HG03175 (cell line): Measurements from ENCODE around the gene GALNT2.

Experiments
- ATAC-seq: cut with Tn5 transposase; IDR thresholded peaks from one replicate; pipeline ENCODE4 v1.9.1; 2021; ENCODE audit warnings: mild to moderate bottlenecking, moderate library complexity; ENCODE audit not compliant: unreplicated experiment

Gene GALNT2

DNA sequence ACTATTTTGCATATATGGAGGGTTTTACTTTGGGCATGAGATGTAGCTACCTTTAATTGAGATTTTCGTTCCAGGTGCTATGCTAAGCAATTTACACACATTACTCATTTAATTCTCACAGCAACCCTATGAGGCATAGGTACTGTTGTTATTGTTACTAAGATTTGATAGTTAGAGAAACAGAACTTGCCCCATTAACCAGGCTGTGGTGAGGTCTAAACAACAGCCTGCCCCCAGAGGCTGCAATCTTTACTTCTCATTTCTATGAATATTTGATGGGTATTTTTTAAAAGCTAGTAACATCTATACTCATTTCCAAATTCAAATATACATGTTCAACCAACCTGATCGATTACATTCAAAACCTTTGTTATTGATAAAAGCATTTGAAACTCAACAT lies 155.6 kb downstream of the GALNT2 start:
- ATAC-seq = peak; percentile 43

GRCh38 chr1:230224101-230224960 lies 157.3 kb downstream of the GALNT2 start:
- no peak for ATAC-seq

DNA sequence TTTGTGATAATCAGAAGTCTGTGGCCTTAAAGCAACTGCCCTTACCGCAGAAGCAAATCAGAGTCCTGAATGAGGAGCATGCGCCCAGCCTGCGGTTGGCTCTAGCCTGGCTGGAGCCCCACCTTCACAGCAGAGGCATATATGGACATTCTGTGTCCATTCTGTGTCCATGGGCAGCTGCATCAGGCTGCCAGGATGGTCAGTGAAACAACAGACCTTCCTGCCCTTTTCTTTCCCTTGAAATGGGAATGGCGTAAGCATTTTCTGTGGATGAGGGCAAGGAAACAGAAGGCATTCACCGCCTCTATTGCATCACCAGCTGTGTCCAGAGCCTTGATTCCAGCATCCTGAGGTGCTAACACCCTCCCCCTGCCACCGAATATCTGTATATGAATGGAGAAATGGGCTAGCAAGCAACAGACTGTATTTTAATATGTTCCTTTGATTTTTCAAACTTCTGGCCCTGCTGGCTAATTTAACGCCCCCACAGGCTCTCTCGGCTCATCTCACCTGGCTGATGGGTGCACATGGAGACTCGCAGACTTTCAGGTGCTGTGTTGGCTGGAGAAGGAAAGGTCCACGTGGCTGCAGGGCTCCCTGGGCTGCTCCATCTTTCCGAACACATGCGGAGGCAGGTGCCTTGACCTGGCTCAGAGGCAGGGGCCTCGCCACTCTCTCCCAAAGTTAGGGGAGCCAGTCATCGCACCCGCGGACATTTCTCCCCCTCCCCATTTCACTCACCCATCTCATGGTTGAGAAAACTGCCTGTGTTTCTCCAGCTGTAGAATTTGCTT lies 159.2 kb downstream of the GALNT2 start:
- no peak for ATAC-seq

DNA sequence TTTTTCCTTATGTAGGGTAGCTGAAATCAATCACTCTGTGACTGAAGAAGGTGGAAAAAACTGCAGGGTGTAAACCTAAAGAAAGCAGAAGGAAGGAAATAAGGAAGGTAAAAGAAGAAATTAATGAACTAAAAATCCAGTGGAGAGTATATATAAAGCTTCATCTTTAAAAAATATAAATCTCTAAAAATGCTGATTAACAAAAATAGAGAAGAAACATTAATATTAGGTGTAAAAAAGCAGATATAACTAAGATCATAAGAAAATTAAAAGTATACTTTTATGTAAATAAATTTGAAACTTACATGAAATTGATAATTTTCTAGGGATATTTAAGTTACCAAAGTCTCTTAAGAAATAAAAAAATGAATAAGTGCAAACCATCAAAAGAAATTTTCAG lies 159.8 kb downstream of the GALNT2 start:
- no peak for ATAC-seq

GRCh38 chr1:230228236-230228897 lies 161.3 kb downstream of the GALNT2 start:
- no peak for ATAC-seq

DNA sequence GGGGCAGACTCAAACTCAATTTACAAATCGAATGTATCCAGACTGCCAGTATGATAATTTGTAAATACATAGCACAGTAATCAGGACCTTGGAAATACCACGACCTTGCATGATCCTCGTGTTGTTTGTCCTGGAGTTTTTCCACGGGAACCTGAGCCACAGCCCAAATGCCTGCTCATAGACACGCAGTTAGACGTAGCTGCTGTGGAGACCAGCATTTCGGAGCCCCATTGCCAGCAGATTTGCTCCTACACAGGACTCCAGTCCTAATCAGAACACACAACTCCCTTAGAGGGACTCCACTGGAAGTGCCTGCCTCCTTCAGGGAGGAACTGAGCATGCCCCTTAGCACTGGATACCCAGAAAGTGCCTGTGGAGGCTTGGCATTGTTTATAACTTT lies 163.2 kb downstream of the GALNT2 start:
- no peak for ATAC-seq

GRCh38 chr1:230230948-230231773 lies 164.1 kb downstream of the GALNT2 start:
- ATAC-seq = no peak

- ATAC-seq = no peak
Measured at GRCh38 chr1:230231774-230232145, 164.7 kb downstream of the GALNT2 start.

DNA sequence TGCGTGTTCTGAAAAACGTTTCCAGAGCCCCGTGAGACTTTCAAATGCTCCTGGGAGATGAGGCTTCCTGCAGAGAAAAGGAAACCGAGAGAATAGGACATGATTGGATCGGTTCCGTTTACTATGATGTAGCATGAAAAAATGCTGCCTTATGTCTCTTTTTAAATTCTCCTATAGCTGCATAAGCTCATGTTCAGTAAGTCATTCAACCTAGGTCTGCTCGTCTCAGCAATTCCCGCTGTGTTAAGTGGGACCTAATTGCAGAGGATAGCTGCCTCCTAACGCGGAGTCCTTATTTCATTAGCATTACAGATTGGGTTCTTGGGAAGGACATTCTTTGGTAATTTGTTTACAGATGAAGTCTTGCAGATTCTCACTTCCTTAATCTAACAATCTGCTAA lies 165.3 kb downstream of the GALNT2 start:
- no peak for ATAC-seq

DNA sequence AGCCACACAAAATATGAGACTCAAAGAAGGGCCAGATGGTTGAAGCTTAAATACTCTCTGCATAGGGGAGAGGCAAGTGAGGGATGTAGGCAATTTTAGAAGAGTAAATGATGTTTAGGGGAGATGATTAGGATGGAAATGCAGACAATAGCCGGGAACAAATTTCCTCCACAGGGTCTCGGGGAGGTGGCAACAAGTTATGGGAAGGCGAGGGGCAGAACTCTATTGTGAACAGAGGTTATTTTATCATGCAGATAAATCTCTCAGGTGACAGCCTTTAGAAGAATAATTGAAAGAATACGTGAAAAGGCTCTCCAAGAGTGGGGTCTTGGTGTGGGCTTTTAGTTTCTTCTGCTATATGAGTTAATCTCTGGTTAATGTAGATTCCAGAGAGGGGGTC lies 166.7 kb downstream of the GALNT2 start:
- no peak for ATAC-seq

GRCh38 chr1:230235876-230236275 lies 168.8 kb downstream of the GALNT2 start:
- ATAC-seq = no peak

DNA sequence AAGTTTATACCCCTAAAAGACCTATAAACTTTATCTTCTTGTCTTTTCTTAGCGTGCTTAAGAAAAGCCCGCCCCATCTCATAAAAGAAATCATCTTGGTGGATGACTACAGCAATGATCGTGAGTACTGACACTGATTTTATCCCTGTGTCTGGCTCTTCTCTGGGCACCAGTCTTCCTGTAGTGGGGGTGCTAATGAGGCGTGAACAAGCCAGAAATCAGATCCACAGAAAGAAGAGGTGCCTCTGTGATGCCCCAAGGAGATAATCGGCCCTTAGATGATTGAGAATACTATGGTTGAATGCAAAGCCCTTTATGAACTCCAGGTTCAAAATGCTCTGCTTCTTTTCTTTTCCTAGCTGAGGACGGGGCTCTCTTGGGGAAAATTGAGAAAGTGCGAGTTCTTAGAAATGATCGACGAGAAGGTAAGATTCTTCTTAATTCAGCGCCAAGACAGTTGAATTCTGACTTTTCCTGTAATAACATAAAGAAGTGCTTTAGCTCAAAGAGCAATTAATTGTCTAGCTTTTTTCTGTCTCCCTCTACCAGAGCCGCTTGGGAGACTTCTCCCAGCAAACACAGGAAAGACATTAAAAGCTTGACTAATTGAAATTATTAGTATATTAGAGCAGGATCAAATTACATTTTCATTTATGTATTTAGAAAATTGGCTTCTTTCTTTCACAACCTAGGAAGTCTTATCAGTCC lies 169.4 kb downstream of the GALNT2 start:
- ATAC-seq = no peak

GRCh38 chr1:230237009-230237370 lies 170.0 kb downstream of the GALNT2 start:
- ATAC-seq = no peak

DNA sequence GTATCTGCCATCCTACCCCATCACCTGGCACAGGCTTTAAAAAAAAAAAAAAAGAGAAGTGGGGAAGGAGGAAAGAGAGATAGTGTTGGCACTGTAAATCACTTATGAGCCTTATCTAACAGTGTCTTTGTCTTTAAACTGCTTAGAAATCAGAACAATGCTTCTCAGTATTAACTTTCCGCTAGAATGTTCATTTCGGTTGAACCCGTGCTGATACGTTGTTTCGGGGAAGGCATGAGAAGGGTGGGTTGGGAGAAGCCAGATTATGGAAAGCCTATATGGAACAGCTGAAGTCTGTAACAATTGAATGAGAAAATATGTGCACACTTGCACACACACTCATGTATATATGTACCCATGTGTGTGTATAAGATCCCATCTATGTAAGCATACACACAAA lies 170.8 kb downstream of the GALNT2 start:
- ATAC-seq = no peak

DNA sequence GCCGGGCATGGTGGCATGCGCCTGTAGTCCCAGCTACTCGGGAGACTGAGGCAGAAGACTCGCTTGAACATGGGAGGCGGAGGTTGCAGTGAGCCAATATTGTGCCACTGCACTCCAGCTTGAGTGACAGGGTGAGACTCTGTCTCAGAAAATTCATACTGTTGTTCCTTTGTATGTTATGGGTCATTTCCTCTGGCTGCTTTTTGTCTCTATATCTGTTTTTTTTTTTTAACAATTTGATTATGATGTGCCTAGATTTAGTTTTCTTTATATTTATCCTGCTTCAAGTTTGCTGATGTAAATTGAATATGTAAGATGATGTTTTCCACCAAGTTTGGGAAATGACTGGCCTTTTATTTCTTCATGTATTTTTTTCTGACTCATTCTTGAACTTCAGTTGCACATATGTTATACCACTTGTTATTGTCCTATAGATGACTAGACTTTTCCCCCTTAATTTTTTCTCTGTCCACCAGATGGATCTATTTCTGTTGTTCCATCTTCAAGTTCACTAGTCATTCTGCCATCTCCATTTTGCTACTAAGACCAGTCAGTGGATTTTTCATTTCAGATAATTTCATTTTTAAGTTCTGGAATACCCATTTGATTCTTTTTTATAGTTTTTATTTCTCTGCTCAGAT lies 173.5 kb downstream of the GALNT2 start:
- ATAC-seq = no peak

- ATAC-seq = no peak
Measured at GRCh38 chr1:230242326-230242725, 175.3 kb downstream of the GALNT2 start.

- no peak for ATAC-seq
Measured at GRCh38 chr1:230243146-230243545, 176.1 kb downstream of the GALNT2 start.

DNA sequence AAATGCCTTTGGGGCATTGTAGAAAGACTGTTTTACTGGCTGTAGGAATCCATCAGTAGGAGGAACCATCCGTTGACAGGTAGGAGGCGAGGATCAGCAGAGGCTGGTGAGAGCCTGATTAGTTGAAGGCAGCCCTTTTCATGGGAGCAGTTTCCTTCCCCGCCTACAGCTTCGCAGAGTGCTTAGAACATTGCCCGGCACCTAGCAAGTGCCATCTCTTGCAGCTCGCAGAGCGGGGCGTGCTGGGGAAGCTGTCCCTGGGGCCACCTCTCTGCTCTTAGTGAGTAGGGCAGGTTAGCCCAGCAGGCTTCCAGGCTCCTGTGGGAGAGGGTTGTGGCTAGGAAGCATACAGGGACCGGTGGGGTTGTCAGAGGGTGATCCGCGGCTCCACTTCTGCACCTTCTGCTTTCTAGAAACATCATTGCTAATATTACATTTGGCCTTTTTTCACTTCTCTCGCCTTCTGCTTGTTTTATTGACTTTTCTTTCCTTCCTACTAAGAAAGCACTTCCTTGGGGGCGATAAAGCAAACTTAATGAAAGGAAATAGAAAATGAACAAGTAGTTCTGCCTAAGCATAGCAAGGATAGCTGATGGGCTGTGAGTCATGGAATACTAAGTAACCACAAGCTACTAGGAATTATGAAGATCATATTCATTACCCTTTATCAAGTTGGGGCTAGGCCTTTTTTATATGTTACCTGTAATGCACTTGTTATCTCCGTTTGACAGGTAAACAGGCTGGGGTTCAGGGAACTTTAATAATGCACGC lies 176.7 kb downstream of the GALNT2 start:
- ATAC-seq = no peak

GRCh38 chr1:230246551-230246950 lies 179.5 kb downstream of the GALNT2 start:
- no peak for ATAC-seq
